ENCODE results near the gene TTC3.
"Not testable (repeated sequence)": the region's sequence is repeated elsewhere in the genome, so short reads cannot be mapped to it uniquely, and the experiment has no call there.

TTC3 gene

DNA sequence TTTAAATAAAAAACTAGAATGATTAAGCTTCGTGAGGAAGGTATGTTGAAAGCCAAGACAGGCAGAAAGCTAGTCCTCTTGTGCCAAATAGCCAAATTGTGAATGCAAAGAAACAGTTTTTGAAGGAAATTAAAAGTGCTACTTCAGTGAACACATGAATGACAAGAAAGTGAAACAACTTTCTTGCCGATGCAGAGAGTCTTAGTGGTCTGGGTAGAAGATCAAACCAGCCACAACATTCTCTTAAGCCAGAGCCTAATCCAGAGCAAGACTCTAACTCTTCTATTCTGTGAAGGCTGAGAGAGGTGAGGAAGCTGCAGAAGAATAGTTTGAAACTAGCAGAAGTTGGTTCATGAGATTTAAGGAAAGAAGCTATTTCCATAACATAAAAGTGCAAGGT is 63.2 kb downstream of the TTC3 start:
- Histone ChIP-seq H3K9me3 (ENCODE audit: insufficient read depth, low read length) (no peaks in the 10 kb centered on the region), H3K36me3 (replicated peaks; ENCODE audit: low read depth, low read length) (peaks cover 27% of the 10 kb centered on the region), H3K27ac (ENCODE audit: low read length) (no peak overlapping the region), H2AFZ (ENCODE audit: low read depth, low read length) (no peak overlapping the region), H3K27me3 (ENCODE audit: low read depth, low read length) (no peaks in the 10 kb centered on the region), H4K20me1 (ENCODE audit: insufficient read depth, low read length) (no peaks in the 10 kb centered on the region), H3K79me2 (ENCODE audit: low read length) (no peaks in the 10 kb centered on the region), H3K9ac (ENCODE audit: low read length) (no peak overlapping the region), H3K4me1 (ENCODE audit: low read length) (peaks cover 10% of the 10 kb centered on the region), H3K4me3 (ENCODE audit: low read length) (no peak overlapping the region), H3K4me2 (ENCODE audit: low read length) (no peak overlapping the region)
- no peak for TF ChIP-seq EZH2phosphoT487 (IDR thresholded peaks at IDR 0.05; ENCODE audit: low read depth)
- TF ChIP-seq, protein P1, sequence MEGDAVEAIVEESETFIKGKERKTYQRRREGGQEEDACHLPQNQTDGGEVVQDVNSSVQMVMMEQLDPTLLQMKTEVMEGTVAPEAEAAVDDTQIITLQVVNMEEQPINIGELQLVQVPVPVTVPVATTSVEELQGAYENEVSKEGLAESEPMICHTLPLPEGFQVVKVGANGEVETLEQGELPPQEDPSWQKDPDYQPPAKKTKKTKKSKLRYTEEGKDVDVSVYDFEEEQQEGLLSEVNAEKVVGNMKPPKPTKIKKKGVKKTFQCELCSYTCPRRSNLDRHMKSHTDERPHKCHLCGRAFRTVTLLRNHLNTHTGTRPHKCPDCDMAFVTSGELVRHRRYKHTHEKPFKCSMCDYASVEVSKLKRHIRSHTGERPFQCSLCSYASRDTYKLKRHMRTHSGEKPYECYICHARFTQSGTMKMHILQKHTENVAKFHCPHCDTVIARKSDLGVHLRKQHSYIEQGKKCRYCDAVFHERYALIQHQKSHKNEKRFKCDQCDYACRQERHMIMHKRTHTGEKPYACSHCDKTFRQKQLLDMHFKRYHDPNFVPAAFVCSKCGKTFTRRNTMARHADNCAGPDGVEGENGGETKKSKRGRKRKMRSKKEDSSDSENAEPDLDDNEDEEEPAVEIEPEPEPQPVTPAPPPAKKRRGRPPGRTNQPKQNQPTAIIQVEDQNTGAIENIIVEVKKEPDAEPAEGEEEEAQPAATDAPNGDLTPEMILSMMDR (IDR thresholded peaks at IDR 0.05; ENCODE audit: low read depth, low read length) = no peak

DNA sequence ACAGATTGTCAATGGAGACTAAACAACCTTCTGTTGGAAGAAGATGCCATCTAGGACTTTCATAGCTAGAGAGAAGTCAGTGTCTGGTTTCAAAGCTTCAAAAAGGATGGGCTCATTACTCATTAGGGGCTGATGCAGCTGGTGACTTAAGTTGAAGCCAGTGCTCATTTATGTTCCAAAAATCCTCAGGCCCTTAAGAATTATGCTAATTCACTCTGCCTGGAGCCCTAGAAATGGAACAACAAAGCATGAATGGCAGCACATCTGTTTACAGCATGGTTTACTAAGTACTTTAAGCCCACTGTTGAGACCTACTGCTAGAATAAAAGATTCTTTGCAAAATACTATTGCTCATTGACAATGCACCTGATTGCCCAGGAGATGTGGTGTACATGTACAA is 63.7 kb downstream of the TTC3 start:
- no peaks in the 10 kb centered on the region for H3K79me2 ChIP-seq (ENCODE audit: low read length)
- no peak overlapping the region for H3K4me2 ChIP-seq (ENCODE audit: low read length)
- H3K36me3 ChIP-seq (replicated peaks; ENCODE audit: low read depth, low read length) = peaks cover 27% of the 10 kb centered on the region
- no peak overlapping the region for H3K9ac ChIP-seq (ENCODE audit: low read length)
- H3K27me3 ChIP-seq (ENCODE audit: low read depth, low read length) = no peaks in the 10 kb centered on the region
- H3K4me1 ChIP-seq (ENCODE audit: low read length) = peaks cover 12% of the 10 kb centered on the region
- H3K27ac ChIP-seq (ENCODE audit: low read length) = no peak overlapping the region
- no peaks in the 10 kb centered on the region for H3K9me3 ChIP-seq (ENCODE audit: insufficient read depth, low read length)
- H3K4me3 ChIP-seq (ENCODE audit: low read length) = no peak overlapping the region
- H4K20me1 ChIP-seq (ENCODE audit: insufficient read depth, low read length) = no peaks in the 10 kb centered on the region
- no peak overlapping the region for H2AFZ ChIP-seq (ENCODE audit: low read depth, low read length)
- TF ChIP-seq, protein P1 (IDR thresholded peaks at IDR 0.05; ENCODE audit: low read depth, low read length) = no peak
- no peak for TF ChIP-seq EZH2phosphoT487 (IDR thresholded peaks at IDR 0.05; ENCODE audit: low read depth)

DNA sequence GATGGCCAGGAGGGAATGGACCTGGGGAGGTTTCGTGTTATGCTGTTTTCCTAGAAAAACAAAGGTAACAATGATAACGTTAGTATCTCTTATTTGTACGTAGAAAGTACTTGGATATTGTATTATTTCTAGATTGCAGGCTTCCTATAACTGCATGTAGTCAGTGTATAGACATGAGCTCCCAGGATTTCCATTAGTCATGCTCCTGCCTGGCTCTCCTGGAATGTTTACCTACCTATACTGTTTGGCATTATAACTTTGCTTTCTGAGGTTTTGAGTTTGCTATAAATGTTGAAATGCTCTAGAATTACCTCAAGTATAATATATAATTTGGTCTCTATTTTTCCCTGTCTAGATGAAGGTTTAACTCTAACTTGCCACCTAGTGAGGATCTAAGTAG is 66.1 kb downstream of the TTC3 start:
- no peak for TF ChIP-seq EZH2phosphoT487 (IDR thresholded peaks at IDR 0.05; ENCODE audit: low read depth)
- TF ChIP-seq, protein P1 (IDR thresholded peaks at IDR 0.05; ENCODE audit: low read depth, low read length) = no peak
- H3K36me3 ChIP-seq (replicated peaks; ENCODE audit: low read depth, low read length) = peaks cover 25% of the 10 kb centered on the region

DNA sequence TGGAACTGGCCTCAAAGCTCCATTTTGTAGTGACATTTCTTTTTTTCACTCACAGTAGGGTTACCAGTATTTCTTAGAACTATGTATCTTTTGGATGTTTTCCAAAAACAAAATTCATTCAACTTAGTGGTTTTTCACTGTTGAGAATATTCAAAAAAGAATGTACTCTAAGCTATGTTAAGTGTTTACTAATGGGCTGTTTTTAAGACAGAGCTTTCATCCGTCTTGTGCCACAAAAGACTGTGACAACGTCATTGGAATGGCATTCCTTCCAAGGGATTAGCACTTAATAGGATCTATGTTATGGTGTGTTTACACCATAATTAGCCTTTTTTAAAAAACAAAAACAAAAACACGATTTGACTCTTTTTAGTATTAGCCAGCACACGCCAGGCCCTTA is 66.8 kb downstream of the TTC3 start:
- no peak overlapping the region for H3K4me2 ChIP-seq (ENCODE audit: low read length)
- no peaks in the 10 kb centered on the region for H3K9me3 ChIP-seq (ENCODE audit: insufficient read depth, low read length)
- no peak overlapping the region for H3K4me3 ChIP-seq (ENCODE audit: low read length)
- no peaks in the 10 kb centered on the region for H3K79me2 ChIP-seq (ENCODE audit: low read length)
- TF ChIP-seq EZH2phosphoT487 (IDR thresholded peaks at IDR 0.05; ENCODE audit: low read depth) = no peak
- TF ChIP-seq, protein P1 (IDR thresholded peaks at IDR 0.05; ENCODE audit: low read depth, low read length) = no peak
- peaks cover 30% of the 10 kb centered on the region for H3K36me3 ChIP-seq (replicated peaks; ENCODE audit: low read depth, low read length)
- H3K9ac ChIP-seq (ENCODE audit: low read length) = no peak overlapping the region
- no peaks in the 10 kb centered on the region for H4K20me1 ChIP-seq (ENCODE audit: insufficient read depth, low read length)
- H3K27ac ChIP-seq (ENCODE audit: low read length) = no peak overlapping the region
- H3K4me1 ChIP-seq (ENCODE audit: low read length) = peaks cover 12% of the 10 kb centered on the region
- no peak overlapping the region for H2AFZ ChIP-seq (ENCODE audit: low read depth, low read length)
- H3K27me3 ChIP-seq (ENCODE audit: low read depth, low read length) = no peaks in the 10 kb centered on the region

More for the DNA sequence above, 66.1 kb downstream of the TTC3 start:
- H3K27ac ChIP-seq (ENCODE audit: low read length) = no peak overlapping the region
- H2AFZ ChIP-seq (ENCODE audit: low read depth, low read length) = no peak overlapping the region
- H3K27me3 ChIP-seq (ENCODE audit: low read depth, low read length) = no peaks in the 10 kb centered on the region
- H3K9me3 ChIP-seq (ENCODE audit: insufficient read depth, low read length) = no peaks in the 10 kb centered on the region
- no peaks in the 10 kb centered on the region for H4K20me1 ChIP-seq (ENCODE audit: insufficient read depth, low read length)
- no peak overlapping the region for H3K9ac ChIP-seq (ENCODE audit: low read length)
- H3K79me2 ChIP-seq (ENCODE audit: low read length) = no peaks in the 10 kb centered on the region
- H3K4me2 ChIP-seq (ENCODE audit: low read length) = no peak overlapping the region
- H3K4me3 ChIP-seq (ENCODE audit: low read length) = no peak overlapping the region
- peaks cover 12% of the 10 kb centered on the region for H3K4me1 ChIP-seq (ENCODE audit: low read length)

DNA sequence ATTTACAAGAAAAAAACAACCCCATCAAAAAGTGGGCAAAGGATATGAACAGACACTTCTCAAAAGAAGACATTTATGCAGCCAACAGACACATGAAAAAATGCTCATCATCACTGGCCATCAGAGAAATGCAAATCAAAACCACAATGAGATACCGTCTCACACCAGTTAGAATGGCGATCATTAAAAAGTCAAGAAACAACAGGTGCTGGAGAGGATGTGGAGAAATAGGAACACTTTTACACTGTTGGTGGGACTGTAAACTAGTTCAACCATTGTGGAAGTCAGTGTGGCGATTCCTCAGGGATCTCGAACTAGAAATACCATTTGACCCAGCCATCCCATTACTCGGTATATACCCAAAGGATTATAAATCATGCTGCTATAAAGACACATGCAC is 70.3 kb downstream of the TTC3 start:
- H3K4me3 ChIP-seq (ENCODE audit: low read length); H3K4me2 ChIP-seq (ENCODE audit: low read length); H3K9ac ChIP-seq (ENCODE audit: low read length); H3K27ac ChIP-seq (ENCODE audit: low read length); H3K27me3 ChIP-seq (ENCODE audit: low read depth, low read length); H4K20me1 ChIP-seq (ENCODE audit: insufficient read depth, low read length); H2AFZ ChIP-seq (ENCODE audit: low read depth, low read length); H3K9me3 ChIP-seq (ENCODE audit: insufficient read depth, low read length); H3K79me2 ChIP-seq (ENCODE audit: low read length): not testable (repeated sequence)
- peaks cover 15% of the 10 kb centered on the region for H3K36me3 ChIP-seq (replicated peaks; ENCODE audit: low read depth, low read length)
- peaks cover 15% of the 10 kb centered on the region for H3K4me1 ChIP-seq (ENCODE audit: low read length)
